ENCODE results near the gene KPTN.

- TF ChIP-seq CTCF (IDR thresholded peaks at IDR 0.05), result no peak
- TF ChIP-seq POLR2A (IDR thresholded peaks at IDR 0.05), result no peak
Measured at GRCh38 chr19:47443331-47443730, 40.7 kb downstream of the KPTN start.
